AG10803 (cell line): ENCODE results near the gene CACHD1.
"Not testable (repeated sequence)": the region's sequence is repeated elsewhere in the genome, so short reads cannot be mapped to it uniquely, and the experiment has no call there.

Experiments used
- DNase-seq: peaks from one replicate; pipeline ENCODE4 v3.0.0; 2010; ENCODE audit warnings: low read depth
- H3K4me3 ChIP-seq: 2 replicates; pipeline ENCODE4 v1.5.1; 2011; ENCODE audit warnings: mild to moderate bottlenecking, low read length, control low read depth
- CTCF ChIP-seq: conservative IDR thresholded peaks from 2 replicates; pipeline ENCODE4 v1.5.1; 2011; ENCODE audit warnings: mild to moderate bottlenecking, low read length, control low read depth, inconsistent platforms

CACHD1 gene

GRCh38 chr1:64499966-64500365 lies 30.0 kb downstream of the CACHD1 start:
- no peak for DNase-seq
- H3K4me3 ChIP-seq = no peak overlapping the region
- no peak for TF ChIP-seq CTCF

GRCh38 chr1:64502083-64502482 lies 32.2 kb downstream of the CACHD1 start:
- no peak overlapping the region for H3K4me3 ChIP-seq
- DNase-seq = no peak
- no peak for TF ChIP-seq CTCF

GRCh38 chr1:64502931-64503330 lies 33.0 kb downstream of the CACHD1 start:
- no peak for DNase-seq
- no peak for TF ChIP-seq CTCF
- no peak overlapping the region for H3K4me3 ChIP-seq

GRCh38 chr1:64505232-64505943 lies 35.5 kb downstream of the CACHD1 start:
- no peak for TF ChIP-seq CTCF
- no peak for DNase-seq
- peak overlapping the region; percentile 62 for H3K4me3 ChIP-seq

- peak overlapping the region; percentile 62 for H3K4me3 ChIP-seq
- TF ChIP-seq CTCF = no peak
- no peak for DNase-seq
These were observed 36.2 kb downstream of the CACHD1 start for GRCh38 chr1:64505944-64506655.

- no peak for TF ChIP-seq CTCF
- no peak for DNase-seq
- H3K4me3 ChIP-seq = no peak overlapping the region
These were observed 38.7 kb downstream of the CACHD1 start for GRCh38 chr1:64508629-64509028.

- no peak for DNase-seq
- TF ChIP-seq CTCF = no peak
- H3K4me3 ChIP-seq = no peak overlapping the region
These were observed 41.1 kb downstream of the CACHD1 start for GRCh38 chr1:64511044-64511443.

- not testable (repeated sequence) for DNase-seq
These were observed 42.3 kb downstream of the CACHD1 start for GRCh38 chr1:64512206-64512605.

More at GRCh38 chr1:64512206-64512605, 42.3 kb downstream of the CACHD1 start:
- H3K4me3 ChIP-seq = not testable (repeated sequence)
